Activated CD8-positive, alpha-beta memory T cell treated with anti-CD3 and anti-CD28 coated beads for 1 hour (primary cell): ENCODE results near the gene FOS.

Experiments
- DNase-seq, 2 donors: peaks; one replicate each; pipeline ENCODE4 v3.0.0-alpha.2; 2020; ENCODE audit warnings: low read depth in 1 of 2; ENCODE audit errors: extremely low read depth in 1 of 2

FOS gene

DNA sequence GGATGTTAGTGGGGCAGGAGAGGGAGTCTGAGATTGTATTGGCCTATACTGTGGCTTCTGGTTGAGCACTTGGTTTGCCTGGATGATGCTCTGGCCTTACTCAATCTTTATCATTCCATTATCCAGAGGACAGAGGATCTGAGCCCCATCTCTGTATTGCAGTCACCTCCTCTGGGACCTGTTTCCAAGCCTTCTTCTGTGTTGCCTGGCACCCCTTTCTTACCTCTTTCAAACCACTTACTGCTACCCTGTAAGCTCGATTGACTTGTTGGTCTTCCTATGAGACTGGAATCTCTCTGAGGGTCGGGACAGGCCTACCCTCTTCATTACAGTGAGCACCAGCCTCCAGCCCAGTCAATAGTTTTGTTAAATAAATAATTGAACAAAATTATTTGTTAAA, 3.0 kb upstream of the FOS start:
- DNase-seq, result no peak

DNA sequence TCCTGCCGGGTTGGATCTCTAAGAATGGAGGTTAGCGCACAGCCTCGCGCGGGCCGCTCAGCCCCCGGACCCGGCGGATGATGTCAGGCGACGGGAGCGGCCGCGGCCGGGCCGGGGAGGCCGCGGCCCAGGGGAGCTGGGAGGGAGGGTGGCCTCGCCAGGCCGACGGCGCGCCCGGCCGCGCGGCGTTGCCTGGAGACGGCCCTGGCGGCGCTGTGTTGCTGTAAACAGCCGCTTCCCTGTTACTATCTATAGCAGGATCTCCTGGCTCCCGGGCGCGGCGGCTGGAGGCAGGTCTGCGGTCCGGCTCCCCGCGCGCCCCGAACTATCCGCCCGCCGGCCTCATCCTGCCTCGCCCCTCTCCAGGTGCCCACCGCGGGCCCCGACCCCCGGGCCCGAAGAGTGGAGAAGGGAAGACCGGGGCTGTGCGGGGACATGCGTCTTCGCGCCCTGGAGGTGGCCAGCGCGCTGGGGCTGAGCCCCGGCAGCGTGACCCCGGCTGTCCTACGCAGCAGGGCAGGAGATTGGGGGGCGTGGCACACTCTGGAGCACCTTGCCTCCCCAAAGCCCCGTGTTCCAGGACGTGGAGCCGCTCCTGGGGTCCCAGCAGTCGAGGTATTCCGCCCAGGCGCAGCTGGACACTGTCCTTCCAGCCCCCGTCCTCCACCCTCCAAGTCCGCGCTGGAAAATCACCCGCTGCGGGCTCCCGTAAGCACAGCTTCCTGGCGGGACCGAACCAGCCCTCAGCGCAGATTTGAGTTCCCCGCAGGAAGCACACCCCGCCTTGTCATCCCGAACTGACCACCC, 1.4 kb upstream of the FOS start:
- peak in 1 of 2 donors; percentile 51 for DNase-seq

DNA sequence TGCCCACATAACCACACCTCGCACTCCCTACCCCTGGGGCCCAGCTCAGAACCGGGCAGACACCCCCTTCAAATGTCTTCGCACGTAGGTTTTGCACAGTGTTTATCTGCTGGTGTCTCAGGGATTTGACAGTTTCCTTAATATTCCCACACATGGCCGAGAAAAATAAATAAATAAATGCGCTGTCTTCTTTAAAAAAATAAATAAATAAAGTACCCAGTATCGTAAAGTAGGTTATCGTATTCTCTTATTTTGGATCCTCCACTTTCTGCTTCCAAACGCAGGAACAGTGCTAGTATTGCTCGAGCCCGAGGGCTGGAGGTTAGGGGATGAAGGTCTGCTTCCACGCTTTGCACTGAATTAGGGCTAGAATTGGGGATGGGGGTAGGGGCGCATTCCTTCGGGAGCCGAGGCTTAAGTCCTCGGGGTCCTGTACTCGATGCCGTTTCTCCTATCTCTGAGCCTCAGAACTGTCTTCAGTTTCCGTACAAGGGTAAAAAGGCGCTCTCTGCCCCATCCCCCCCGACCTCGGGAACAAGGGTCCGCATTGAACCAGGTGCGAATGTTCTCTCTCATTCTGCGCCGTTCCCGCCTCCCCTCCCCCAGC, 710 bp upstream of the FOS start:
- no peak for DNase-seq

DNA sequence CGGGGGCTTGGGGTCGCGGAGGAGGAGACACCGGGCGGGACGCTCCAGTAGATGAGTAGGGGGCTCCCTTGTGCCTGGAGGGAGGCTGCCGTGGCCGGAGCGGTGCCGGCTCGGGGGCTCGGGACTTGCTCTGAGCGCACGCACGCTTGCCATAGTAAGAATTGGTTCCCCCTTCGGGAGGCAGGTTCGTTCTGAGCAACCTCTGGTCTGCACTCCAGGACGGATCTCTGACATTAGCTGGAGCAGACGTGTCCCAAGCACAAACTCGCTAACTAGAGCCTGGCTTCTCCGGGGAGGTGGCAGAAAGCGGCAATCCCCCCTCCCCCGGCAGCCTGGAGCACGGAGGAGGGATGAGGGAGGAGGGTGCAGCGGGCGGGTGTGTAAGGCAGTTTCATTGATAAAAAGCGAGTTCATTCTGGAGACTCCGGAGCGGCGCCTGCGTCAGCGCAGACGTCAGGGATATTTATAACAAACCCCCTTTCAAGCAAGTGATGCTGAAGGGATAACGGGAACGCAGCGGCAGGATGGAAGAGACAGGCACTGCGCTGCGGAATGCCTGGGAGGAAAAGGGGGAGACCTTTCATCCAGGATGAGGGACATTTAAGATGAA, 630 bp downstream of the FOS start:
- DNase-seq, result peak in 1 of 2 donors; percentile 35

DNA sequence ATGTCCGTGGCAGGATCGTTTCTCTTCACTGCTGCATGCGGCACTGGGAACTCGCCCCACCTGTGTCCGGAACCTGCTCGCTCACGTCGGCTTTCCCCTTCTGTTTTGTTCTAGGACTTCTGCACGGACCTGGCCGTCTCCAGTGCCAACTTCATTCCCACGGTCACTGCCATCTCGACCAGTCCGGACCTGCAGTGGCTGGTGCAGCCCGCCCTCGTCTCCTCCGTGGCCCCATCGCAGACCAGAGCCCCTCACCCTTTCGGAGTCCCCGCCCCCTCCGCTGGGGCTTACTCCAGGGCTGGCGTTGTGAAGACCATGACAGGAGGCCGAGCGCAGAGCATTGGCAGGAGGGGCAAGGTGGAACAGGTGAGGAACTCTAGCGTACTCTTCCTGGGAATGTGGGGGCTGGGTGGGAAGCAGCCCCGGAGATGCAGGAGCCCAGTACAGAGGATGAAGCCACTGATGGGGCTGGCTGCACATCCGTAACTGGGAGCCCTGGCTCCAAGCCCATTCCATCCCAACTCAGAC, 1.2 kb downstream of the FOS start:
- DNase-seq, result no peak

DNA sequence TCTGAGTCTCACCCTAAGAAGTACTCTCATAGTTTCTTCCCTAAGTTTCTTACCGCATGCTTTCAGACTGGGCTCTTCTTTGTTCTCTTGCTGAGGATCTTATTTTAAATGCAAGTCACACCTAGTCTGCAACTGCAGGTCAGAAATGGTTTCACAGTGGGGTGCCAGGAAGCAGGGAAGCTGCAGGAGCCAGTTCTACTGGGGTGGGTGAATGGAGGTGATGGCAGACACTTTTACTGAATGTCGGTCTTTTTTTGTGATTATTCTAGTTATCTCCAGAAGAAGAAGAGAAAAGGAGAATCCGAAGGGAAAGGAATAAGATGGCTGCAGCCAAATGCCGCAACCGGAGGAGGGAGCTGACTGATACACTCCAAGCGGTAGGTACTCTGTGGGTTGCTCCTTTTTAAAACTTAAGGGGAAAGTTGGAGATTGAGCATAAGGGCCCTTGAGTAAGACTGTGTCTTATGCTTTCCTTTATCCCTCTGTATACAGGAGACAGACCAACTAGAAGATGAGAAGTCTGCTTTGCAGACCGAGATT, 1.7 kb downstream of the FOS start:
- no peak for DNase-seq

DNA sequence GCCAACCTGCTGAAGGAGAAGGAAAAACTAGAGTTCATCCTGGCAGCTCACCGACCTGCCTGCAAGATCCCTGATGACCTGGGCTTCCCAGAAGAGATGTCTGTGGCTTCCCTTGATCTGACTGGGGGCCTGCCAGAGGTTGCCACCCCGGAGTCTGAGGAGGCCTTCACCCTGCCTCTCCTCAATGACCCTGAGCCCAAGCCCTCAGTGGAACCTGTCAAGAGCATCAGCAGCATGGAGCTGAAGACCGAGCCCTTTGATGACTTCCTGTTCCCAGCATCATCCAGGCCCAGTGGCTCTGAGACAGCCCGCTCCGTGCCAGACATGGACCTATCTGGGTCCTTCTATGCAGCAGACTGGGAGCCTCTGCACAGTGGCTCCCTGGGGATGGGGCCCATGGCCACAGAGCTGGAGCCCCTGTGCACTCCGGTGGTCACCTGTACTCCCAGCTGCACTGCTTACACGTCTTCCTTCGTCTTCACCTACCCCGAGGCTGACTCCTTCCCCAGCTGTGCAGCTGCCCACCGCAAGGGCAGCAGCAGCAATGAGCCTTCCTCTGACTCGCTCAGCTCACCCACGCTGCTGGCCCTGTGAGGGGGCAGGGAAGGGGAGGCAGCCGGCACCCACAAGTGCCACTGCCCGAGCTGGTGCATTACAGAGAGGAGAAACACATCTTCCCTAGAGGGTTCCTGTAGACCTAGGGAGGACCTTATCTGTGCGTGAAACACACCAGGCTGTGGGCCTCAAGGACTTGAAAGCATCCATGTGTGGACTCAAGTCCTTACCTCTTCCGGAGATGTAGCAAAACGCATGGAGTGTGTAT, 2.4 kb downstream of the FOS start:
- DNase-seq, result peak in 1 of 2 donors; percentile 22

DNA sequence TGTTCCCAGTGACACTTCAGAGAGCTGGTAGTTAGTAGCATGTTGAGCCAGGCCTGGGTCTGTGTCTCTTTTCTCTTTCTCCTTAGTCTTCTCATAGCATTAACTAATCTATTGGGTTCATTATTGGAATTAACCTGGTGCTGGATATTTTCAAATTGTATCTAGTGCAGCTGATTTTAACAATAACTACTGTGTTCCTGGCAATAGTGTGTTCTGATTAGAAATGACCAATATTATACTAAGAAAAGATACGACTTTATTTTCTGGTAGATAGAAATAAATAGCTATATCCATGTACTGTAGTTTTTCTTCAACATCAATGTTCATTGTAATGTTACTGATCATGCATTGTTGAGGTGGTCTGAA, 3.0 kb downstream of the FOS start:
- DNase-seq, result no peak

DNA sequence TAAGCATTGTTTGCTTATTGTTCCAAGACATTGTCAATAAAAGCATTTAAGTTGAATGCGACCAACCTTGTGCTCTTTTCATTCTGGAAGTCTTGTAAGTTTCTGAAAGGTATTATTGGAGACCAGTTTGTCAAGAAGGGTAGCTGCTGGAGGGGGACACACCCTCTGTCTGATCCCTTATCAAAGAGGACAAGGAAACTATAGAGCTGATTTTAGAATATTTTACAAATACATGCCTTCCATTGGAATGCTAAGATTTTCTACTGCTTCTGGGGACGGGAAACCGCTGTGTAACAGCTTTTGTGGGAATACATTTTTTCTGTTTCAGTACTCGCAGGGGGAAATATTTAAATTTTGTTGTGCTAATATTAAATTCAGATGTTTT, 3.5 kb downstream of the FOS start:
- DNase-seq, result no peak

DNA sequence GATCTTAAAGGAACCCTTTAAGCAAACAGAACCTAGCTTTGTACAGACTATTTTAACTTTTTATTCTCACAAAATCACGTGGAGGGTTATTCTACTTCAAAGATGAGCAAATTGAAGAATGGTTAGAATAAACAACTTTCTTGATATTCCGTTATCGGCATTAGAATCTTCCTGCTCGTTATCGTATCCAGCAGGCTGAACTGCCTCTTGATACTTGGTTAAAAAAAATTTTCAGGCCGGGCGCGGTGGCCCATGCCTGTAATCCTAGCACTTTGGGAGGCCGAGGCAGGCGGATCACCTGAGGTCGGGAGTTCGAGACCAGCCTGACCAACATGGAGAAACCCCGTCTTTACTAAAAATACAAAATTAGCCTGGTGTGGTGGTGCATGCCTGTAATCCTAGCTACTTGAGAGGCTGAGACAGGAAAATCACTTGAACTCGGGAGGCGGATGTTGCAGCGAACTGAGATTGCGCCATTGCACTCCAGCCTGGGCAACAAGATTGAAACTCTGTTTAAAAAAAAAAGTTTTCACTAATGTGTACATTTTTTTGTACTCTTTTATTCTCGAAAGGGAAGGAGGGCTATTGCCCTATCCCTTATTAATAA, 4.0 kb downstream of the FOS start:
- DNase-seq, result peak in 1 of 2 donors; percentile 36

DNA sequence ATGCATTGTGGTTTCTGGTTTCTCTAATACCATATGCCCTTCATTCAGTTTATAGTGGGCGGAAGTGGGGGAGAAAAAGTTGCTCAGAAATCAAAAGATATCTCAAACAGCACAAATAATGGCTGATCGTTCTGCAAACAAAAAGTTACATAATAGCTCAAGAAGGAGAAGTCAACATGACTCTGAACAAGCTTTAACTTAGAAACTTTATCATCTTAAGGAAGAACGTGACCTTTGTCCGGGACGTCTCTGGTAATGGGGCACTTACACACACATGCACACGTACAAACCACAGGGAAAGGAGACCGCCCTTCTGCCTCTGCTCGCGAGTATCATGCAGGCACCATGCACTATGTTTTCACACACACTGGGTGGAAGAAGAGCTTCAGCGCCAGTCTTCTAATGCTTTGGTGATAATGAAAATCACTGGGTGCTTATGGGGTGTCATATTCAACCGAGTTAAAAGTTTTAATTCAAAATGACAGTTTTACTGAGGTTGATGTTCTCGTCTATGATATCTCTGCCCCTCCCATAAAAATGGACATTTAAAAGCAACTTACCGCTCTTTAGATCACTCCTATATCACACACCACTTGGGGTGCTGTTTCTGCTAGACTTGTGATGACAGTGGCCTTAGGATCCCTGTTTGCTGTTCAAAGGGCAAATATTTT, 4.7 kb downstream of the FOS start:
- no peak for DNase-seq

DNA sequence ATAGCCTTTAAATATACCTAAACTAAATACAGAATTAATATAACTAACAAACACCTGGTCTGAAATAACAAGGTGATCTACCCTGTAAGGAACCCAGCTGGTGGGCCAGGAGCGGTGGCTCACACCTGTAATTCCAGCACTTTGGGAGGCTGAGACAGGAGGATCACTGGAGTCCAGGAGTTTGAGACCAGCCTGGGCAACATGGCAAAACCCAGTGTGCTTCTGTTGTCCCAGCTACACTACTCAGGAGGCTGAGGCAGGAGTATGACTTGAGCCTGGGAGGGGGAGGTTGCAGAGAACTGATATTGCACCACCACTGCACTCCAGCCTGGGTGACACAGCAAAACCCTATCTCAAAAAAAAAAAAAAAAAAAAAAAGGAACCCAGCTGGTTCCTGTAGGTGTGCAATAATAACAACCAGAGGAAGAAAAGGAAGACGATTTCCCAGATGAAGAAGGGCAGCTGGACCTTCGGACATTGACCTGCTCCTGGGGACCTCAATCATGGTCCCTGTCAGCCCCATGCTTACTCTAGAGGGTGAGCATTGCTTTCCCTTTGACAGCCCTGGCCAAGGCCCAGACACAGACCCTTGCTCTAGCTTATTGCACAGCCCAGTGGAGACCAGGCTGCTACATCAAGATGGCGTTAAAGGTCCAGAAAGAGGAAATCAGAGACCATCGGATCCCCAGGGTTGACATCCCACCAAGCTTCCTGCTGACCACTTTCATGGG, 5.4 kb downstream of the FOS start:
- DNase-seq, result no peak

DNA sequence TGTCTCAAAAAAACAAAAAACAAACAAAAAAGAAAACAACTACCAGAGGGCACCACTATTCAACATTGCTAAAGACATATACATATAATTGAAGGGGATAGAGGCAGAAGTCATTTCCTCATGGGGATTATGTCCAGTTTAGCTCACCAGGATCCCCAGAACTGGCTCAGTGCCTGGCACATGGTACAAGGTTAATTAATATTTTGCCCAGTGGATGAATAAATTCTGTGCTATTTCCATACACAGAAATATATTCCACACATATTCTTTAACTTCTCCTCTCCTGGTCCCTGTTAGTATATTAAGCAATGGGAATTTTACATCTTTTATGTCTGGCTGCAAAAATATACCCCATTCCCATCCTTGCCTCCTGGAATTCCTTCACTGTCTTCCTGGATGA, 6.7 kb downstream of the FOS start:
- DNase-seq, result no peak

DNA sequence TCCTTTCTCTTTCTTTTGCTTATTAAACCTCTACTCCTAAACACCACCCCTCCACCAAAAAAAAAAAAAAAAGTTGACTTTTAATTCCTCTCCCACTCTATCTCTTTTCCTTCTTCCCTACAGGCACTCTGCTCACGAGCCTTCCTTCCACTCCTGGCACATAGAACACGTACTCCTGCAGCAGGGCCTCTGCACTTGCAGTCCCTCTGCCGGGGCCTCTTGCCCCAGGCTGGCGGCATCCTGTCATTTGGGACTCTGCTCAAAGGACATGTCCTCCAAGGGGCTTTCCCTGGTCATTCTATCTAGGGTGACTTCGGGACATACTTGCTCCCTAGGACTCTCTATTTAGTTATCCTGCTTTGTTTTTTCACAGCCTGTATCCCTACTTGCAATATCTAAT, 7.7 kb downstream of the FOS start:
- DNase-seq, result no peak

DNA sequence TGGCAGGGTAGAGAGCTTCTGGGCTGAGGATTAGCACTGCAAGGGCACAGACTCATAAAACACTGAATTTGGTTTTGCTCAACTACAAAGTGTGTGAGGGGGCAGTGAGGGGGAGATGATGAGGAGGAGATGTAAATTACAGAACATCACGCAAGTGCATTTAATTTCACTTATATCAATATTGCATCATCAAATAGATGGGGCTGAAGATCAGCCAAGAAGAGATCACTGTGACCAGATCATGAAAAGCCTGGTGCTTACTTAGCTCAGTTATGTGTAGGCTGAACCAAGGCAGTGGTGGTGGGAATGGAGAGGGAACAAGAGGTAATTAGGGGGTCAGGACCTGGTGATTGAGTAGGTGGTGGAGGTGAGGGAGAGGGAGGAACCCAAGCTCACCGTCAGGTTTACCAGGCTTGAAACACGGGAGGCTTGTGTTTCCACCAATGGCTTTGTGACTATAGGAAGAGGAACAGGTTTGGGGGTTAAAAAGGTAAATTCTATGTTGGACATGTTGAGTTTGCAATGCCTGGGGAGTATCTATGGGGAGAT, 11.3 kb downstream of the FOS start:
- DNase-seq, result no peak

DNA sequence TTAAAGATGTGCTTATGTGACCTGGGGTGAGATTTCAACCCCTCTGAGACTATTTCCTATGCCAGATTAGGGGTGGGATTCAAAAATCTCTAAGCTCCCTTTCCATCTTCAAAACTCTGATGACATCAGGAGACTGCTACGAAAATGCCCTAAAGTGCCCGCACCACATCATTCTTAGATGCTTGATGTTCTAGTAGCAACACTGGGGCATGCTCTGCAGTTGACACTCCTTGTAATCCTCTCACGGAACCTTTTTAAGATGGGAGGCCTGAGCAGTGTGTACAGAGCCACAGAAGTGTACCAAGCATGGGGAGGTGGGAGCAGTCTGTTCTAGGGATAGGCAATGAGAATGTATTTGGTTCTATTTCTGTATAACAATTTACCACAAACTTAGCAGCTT, 12.2 kb downstream of the FOS start:
- DNase-seq, result no peak

DNA sequence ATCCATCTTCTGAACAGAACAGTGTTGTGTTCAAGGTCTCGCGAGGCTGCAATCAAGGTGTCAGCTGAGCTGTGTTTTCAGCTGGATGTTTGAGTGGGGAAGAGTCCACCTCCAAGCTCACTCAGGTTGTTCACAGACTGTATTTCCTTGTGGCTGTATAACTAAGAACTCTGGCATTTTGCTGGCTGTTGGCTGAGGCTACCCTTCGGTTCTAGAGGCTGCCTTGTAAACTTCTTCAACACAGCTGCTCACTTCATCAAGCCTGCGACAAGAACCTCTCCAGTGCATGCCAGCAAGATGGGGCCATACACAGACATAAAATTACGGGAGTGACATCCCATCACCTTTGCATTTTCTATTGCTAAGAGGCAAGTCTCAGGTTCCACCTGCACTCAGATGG, 12.7 kb downstream of the FOS start:
- DNase-seq, result no peak

DNA sequence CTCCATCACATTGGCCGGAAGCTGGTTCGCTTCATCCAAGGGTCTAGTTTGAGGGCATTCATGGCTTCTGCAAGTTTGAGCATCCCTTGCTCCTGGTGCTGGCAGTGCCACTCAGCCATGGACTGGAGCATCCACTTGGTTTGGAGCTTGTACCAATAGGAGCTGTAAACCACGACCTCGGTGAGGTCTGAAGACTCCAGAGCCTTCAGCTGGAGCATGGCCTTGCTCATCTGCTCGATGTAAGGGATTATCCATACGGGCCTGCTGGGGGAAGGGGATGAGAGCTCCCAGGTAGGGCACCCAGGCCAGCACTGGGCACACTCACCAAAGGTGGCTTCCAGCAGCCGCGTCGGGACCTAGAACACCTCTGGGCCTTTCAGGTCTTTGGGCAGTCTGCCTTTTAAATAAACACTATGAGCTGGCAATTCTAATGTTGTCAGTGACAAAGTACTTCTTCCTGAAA, 13.5 kb downstream of the FOS start:
- no peak for DNase-seq

DNA sequence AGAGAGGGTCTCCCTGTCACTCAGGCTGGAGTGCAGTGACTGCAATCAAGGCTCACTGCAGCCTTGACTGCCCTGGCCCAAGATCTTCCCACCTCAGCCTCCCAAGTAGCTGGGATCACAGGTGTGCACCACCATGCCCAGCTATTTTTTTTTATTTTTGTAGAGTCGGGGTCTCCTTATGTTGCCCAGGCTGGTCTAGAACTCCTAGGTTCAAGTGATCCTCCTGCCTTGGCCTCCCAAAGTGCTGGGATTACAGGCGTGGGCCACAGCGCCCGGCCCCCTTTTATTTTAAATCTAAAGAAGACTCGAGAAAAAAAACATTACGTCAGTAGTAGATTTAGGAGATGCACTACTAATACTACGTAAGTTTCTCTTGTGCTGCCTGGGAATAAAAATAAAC, 14.3 kb downstream of the FOS start:
- DNase-seq, result no peak
